Measurements from ENCODE around the gene SIAH3. TPM values are rescaled to one million over a fixed set of nuclear protein-coding genes. Genes with fewer than 3 reads are reported as not detected.

The SIAH3 gene
- polyA plus RNA-seq, 1 donor from 2014 or later, result not detected

DNA sequence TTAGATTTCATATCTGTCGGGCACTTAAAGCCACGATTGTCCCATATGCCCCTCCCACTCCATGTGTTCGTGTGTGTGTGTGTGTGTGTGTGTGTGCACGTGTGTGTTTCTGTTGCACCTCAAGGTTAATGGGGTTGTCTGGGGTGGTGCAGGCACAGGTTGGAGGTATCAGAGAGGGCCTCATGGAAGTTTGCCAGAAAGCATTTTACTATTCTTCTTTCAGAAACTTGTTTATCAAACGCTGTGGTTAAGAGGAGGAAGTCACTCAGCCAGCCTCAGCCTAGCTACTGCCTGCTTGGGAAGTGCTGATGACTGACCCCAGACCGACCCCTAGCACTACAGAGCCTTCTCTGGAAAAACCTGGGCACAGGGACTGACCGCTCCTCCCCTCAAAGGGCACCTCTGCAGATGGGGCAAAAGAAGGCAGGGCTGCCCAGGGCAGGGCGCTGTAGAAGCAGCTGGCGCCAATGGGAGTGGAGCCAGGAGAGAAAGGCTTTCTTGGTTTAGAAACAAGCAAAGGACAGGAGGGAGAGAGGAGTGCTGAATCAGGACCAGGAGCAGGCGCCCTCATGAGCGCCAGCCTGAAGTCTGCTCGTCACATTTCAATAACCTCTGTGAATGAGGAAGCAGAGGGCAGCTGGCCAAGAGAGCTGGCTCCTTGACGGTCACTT, 3.9 kb downstream of the SIAH3 start:
- Mint-ChIP-seq H3K4me3 (peak overlapping the region in 2 of 4 donors; percentile 63 to 88), H3K4me1 (peaks cover 8 to 17% (median 12%) of the 10 kb centered on the region in 3 donors), H3K27me3 (peaks cover 48% of the 10 kb centered on the region)

DNA sequence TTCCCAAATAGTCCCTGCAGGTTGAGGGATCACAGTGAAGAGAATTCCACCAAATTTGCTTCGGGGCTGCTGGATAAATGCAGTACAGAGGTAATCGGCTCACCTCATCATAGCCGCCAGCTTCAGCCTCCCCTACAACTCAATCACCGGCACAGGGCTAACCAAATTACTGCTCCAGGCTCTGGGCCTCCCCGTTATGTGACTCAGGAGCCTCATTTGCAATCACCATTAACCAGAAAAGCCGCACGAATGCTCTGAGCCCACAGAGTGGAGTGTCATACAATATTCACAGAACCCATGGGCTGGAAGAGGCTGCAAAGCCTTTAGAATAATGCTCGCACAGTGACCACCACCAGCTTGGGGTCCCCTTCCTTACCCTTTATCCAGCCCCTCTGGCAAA, 4.9 kb downstream of the SIAH3 start:
- peaks cover 46% of the 10 kb centered on the region for H3K27me3 Mint-ChIP-seq
- H3K9me3 Mint-ChIP-seq, result peaks cover 0 to under 1% (median 0%) of the 10 kb centered on the region in 3 donors
- H3K4me3 Mint-ChIP-seq, result no peak overlapping the region
- H3K36me3 Mint-ChIP-seq, result no peaks in the 10 kb centered on the region
- H3K4me1 Mint-ChIP-seq, result peaks cover 8 to 17% (median 12%) of the 10 kb centered on the region in 3 donors
- H3K27ac Mint-ChIP-seq, result no peak overlapping the region

More for the DNA sequence above, 3.9 kb downstream of the SIAH3 start:
- H3K36me3 Mint-ChIP-seq, result no peaks in the 10 kb centered on the region
- H3K9me3 Mint-ChIP-seq, result no peaks in the 10 kb centered on the region
- H3K27ac Mint-ChIP-seq, result no peak overlapping the region

DNA sequence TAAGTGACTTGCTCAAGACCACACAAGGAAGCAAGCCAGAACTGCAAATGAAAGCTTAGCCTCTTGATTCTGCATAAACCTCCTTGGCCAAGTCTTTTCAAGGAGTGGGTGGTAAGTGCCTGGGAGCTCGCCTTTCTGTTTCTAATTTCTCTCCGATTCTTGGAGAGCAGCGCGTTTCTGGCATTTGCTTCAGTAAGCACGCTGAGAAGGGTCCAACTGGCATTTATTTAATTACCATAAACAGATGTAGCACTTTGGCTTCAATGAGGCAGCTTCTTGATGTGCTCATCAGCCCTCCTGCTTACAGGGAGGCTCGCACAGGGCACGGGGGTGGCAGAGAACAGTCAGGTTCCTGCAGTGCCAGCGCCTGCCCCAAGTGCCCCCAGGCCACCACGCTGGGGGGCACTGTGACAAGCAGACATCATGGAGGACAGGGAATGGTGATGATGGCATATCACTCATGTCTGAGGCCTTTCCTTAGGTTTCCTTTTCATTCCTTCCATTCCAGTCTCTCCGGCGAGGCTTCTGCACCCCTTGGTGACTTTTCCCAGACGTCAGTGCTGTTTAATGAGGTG, 13.3 kb downstream of the SIAH3 start:
- H3K4me1 Mint-ChIP-seq, result no peaks in the 10 kb centered on the region
- no peak overlapping the region for H3K27ac Mint-ChIP-seq
- H3K27me3 Mint-ChIP-seq, result peaks cover 9% of the 10 kb centered on the region
- H3K4me3 Mint-ChIP-seq, result no peak overlapping the region
- H3K36me3 Mint-ChIP-seq, result no peaks in the 10 kb centered on the region
- peaks cover 0 to 2% (median 0%) of the 10 kb centered on the region in 3 donors for H3K9me3 Mint-ChIP-seq

DNA sequence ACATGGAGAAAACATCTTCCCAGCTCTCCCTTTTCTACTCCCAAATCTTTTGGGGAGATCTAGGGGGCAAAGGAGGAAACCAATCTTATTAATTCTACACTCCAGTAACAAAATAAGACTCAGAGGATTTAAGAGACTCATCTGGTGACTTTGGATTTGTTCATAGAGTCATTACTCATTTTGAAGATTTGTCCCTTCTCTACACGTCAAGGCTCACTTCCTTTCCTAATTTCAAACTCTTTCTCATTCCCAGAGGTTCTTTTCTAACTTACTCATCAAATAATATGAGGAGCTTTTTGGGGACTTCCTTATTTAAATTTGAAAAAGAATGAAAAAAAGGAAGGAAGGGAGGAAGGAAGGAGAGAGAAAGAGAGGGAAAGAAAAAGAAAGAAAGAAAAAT, 14.4 kb downstream of the SIAH3 start:
- H3K27me3 Mint-ChIP-seq, result peaks cover 7% of the 10 kb centered on the region
- peaks cover 0 to 2% (median 0%) of the 10 kb centered on the region in 3 donors for H3K9me3 Mint-ChIP-seq
- no peaks in the 10 kb centered on the region for H3K36me3 Mint-ChIP-seq
- no peak overlapping the region for H3K27ac Mint-ChIP-seq
- no peaks in the 10 kb centered on the region for H3K4me1 Mint-ChIP-seq
- H3K4me3 Mint-ChIP-seq, result no peak overlapping the region

GRCh38 chr13:45834411-45834994, 17.1 kb downstream of the SIAH3 start:
- Mint-ChIP-seq H3K27ac (no peak overlapping the region), H3K4me1 (no peaks in the 10 kb centered on the region), H3K4me3 (no peak overlapping the region), H3K36me3 (no peaks in the 10 kb centered on the region), H3K9me3 (no peaks in the 10 kb centered on the region), H3K27me3 (peaks cover 11% of the 10 kb centered on the region)

DNA sequence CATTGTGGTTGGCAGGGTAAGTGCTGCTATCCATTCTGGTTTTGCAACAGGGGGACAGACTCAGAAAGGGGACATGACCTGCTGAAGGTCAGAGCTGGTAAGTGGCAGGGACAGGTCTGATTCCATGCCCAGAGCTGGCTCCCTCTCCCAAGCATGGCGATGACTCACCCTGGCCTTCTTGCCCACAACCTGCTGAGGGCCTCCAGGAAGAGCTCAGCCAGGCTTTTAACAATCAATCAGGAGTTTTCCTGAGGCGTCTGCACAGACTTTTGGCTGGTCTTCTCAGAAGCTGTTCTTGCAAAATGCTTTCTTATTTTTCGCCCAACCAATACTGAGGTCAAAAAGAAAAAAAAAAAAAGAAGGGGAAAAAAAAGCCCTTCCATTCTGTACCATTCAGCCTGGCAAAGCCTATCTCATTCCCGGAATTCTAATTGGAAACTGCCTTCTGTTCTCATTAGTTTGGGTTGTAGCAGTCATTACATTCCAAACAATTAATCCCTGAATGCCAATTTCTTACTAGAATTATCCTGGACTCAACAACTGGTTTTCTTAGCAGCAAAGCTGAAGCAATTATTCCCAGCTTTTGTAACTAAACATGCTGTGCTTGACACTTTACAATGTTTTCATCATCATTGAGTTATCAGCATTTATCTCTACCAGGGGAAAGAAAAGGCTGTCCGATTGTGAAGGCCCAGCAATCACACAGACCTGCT, 17.7 kb downstream of the SIAH3 start:
- Mint-ChIP-seq H3K9me3 (no peaks in the 10 kb centered on the region), H3K27me3 (peaks cover 11% of the 10 kb centered on the region), H3K4me1 (no peaks in the 10 kb centered on the region), H3K4me3 (no peak overlapping the region), H3K36me3 (no peaks in the 10 kb centered on the region), H3K27ac (no peak overlapping the region)

- H3K27ac Mint-ChIP-seq, result no peak overlapping the region
- H3K4me1 Mint-ChIP-seq, result no peaks in the 10 kb centered on the region
These were observed 18.3 kb downstream of the SIAH3 start for GRCh38 chr13:45833242-45833641.

DNA sequence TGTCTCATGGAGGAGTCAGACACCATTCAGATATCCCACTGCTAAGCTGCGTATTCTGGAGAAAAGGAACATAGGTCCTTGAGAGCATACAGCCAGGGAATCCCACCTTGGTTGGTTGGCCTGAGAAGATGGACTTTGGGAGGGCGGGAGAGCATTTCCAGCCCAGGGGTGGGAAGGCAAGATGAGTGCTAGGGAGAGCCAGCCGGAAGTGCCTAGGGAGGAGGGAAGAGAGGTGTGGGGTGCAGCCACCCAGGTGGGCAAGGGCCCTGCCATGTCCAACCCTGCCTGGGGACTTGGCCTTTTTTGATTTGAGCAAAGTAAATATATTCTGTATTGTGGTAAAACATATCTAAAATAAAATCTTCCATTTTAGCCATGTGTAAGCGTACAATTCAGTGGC, 19.7 kb downstream of the SIAH3 start:
- H3K36me3 Mint-ChIP-seq, result no peaks in the 10 kb centered on the region
- H3K27ac Mint-ChIP-seq, result peak overlapping the region in 1 of 3 donors; percentile 81
- no peaks in the 10 kb centered on the region for H3K4me1 Mint-ChIP-seq
- H3K4me3 Mint-ChIP-seq, result no peak overlapping the region
- H3K9me3 Mint-ChIP-seq, result no peaks in the 10 kb centered on the region
- peaks cover 11% of the 10 kb centered on the region for H3K27me3 Mint-ChIP-seq

More at GRCh38 chr13:45833242-45833641, 18.3 kb downstream of the SIAH3 start:
- Mint-ChIP-seq H3K27me3 (peaks cover 11% of the 10 kb centered on the region), H3K4me3 (no peak overlapping the region), H3K9me3 (no peaks in the 10 kb centered on the region), H3K36me3 (no peaks in the 10 kb centered on the region)

- Mint-ChIP-seq H3K9me3 (no peaks in the 10 kb centered on the region), H3K36me3 (no peaks in the 10 kb centered on the region), H3K4me3 (no peak overlapping the region), H3K4me1 (no peaks in the 10 kb centered on the region), H3K27ac (no peak overlapping the region), H3K27me3 (peaks cover 7% of the 10 kb centered on the region)
These were observed 21.4 kb downstream of the SIAH3 start for GRCh38 chr13:45830121-45830520.

- Mint-ChIP-seq H3K36me3 (no peaks in the 10 kb centered on the region), H3K9me3 (no peaks in the 10 kb centered on the region), H3K27ac (no peak overlapping the region), H3K4me1 (no peaks in the 10 kb centered on the region), H3K27me3 (peaks cover 6% of the 10 kb centered on the region), H3K4me3 (no peak overlapping the region)
These were observed 23.1 kb downstream of the SIAH3 start for GRCh38 chr13:45828256-45828968.

- Mint-ChIP-seq H3K9me3 (no peaks in the 10 kb centered on the region), H3K4me3 (no peak overlapping the region), H3K36me3 (no peaks in the 10 kb centered on the region), H3K27me3 (peaks cover 6% of the 10 kb centered on the region), H3K4me1 (no peaks in the 10 kb centered on the region), H3K27ac (no peak overlapping the region)
These were observed 24.2 kb downstream of the SIAH3 start for GRCh38 chr13:45827318-45827717.

DNA sequence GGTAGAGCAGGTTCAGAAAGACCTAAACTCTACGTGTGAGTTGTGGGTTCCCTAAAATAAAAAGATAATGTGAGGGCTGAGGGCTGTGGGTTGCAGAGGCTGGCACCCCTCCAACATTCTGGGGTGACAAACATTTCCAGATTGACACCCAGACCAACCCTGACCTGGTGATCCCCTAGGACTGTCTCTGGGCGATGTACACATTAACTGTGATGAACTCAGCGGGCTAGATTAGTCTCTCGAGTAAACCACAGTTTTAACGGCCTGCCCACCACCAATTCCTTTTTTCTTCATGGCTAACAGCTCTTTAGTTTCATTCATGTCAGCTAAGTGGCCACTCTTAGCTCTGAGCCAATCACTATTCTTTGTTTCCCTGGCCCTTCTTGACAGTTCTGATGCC, 24.8 kb downstream of the SIAH3 start:
- H3K27me3 Mint-ChIP-seq, result peaks cover 6% of the 10 kb centered on the region
- H3K36me3 Mint-ChIP-seq, result no peaks in the 10 kb centered on the region
- H3K4me3 Mint-ChIP-seq, result no peak overlapping the region
- H3K27ac Mint-ChIP-seq, result no peak overlapping the region
- no peaks in the 10 kb centered on the region for H3K9me3 Mint-ChIP-seq
- H3K4me1 Mint-ChIP-seq, result no peaks in the 10 kb centered on the region

GRCh38 chr13:45825387-45825650, 26.2 kb downstream of the SIAH3 start:
- Mint-ChIP-seq H3K27ac (no peak overlapping the region), H3K36me3 (no peaks in the 10 kb centered on the region), H3K9me3 (no peaks in the 10 kb centered on the region), H3K4me1 (no peaks in the 10 kb centered on the region), H3K27me3 (peaks cover 4% of the 10 kb centered on the region), H3K4me3 (no peak overlapping the region)

DNA sequence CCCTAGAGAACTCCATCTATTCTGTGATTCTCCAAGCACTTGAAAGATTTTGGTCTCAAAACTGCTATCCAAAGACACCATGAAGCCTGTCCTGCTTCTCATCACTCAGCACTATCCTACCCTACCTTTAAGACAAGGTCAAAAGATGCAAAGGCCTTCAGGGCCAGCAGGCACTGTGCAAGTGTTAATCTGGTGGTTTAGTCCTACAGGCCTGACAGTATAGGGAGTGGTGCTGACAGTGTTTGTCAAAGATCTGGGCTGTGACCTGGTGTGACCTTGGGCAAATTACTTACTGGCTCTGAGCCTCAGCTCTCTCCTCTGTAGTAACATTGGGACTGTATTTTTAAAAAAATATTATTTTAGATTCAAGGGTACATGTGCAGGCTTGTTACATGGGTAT, 28.0 kb downstream of the SIAH3 start:
- H3K4me1 Mint-ChIP-seq, result peaks cover 0 to 2% (median 0%) of the 10 kb centered on the region in 3 donors
- no peak overlapping the region for H3K4me3 Mint-ChIP-seq

DNA sequence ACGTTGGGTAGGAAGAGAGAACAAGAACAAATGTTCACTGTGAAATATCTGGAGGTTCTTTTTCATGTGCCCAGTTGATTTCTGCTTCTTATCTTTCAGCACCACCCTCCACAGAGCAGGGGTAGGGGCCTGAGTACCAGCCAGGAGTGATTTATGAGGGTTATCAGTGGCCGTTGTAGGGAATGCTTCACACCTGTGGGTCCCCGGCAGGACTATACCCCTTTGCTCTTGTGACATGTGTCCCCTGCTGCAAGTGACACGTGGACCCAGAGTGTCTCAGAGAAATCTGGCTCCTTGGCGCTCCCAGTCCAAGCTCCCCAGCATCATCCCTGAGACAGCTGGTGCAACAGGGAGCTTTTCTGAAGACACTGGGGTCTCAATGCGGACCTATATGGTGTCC, 29.7 kb downstream of the SIAH3 start:
- no peak overlapping the region for H3K27ac Mint-ChIP-seq

More for the DNA sequence above, 28.0 kb downstream of the SIAH3 start:
- peaks cover 3% of the 10 kb centered on the region for H3K27me3 Mint-ChIP-seq
- H3K9me3 Mint-ChIP-seq, result peaks cover 0 to 1% (median under 1%) of the 10 kb centered on the region in 3 donors
- no peak overlapping the region for H3K27ac Mint-ChIP-seq
- H3K36me3 Mint-ChIP-seq, result no peaks in the 10 kb centered on the region

More for the DNA sequence above, 29.7 kb downstream of the SIAH3 start:
- Mint-ChIP-seq H3K4me1 (peaks cover 0 to 2% (median 0%) of the 10 kb centered on the region in 3 donors), H3K36me3 (no peaks in the 10 kb centered on the region), H3K9me3 (peaks cover 0 to 3% (median 2%) of the 10 kb centered on the region in 3 donors), H3K4me3 (no peak overlapping the region), H3K27me3 (peaks cover 7% of the 10 kb centered on the region)

Data from IgD-negative memory B cell (primary cell).